K562 (cell line): ENCODE data around the gene RAVER2. TPM values are rescaled to one million over a fixed set of nuclear protein-coding genes. Genes with fewer than 3 reads are reported as not detected.

ENCODE experiments used
- ATAC-seq: fragments of 200-7000 bp; cut with Tn5 transposase; 3 replicates; pipeline ENCODE4 v1.9.1; 2020; ENCODE audit warnings: moderate library complexity
- BruUV-seq: library from RNA; stranded (reverse); fragments of 400-500 nt; replicated peaks from 2 replicates; lab custom pipeline; 2021; lab: Mats Ljungman, UMichigan
- CTCF ChIA-PET: fragments of 300-600 bp; formaldehyde crosslinking; extraction: SDS; loops from one replicate; lab custom pipeline; 2021; ENCODE audit warnings: low intra/inter-chr PET ratio; lab: Yijun Ruan, JAX
- POLR2A ChIA-PET: fragments of 300-600, 350-650 bp; sonication (Branson Sonifier 250); formaldehyde crosslinking; extraction: SDS; loops from one replicate; lab custom pipeline; 2021; ENCODE audit warnings: antibody characterized with exemption, inconsistent platforms; lab: Yijun Ruan, JAX
- DNase-seq, 4 experiments: peaks; one replicate each; pipeline versions ENCODE4 v3.0.0 to v3.0.0-alpha.2; 2011 to 2018; ENCODE audit warnings: low spot score in 3 of 4, mixed read lengths in 3 of 4; ENCODE audit errors: extremely low read depth in 1 of 4
- FAIRE-seq: peaks from 2 replicates; lab custom pipeline; 2011; peaks lifted over from hg19 to GRCh38; lab: Jason Lieb, UNC
- H2AFZ ChIP-seq: 2 replicates; pipeline ENCODE4 v1.6.0; 2011; ENCODE audit warnings: low read depth, low read length, control low read depth, inconsistent platforms
- H3K27ac ChIP-seq: fragments of 200-600 bp; 3 replicates; pipeline ENCODE4 v1.8.0; 2011; ENCODE audit warnings: low read depth, mild to moderate bottlenecking, control low read depth, inconsistent platforms, low read length, moderate library complexity, mixed read lengths; ENCODE audit errors: extremely low read depth
- H3K27me3 ChIP-seq, 2 experiments: fragments of 300-600 bp in 1 of 2; 2 replicates in 1 of 2; 3 replicates in 1 of 2; pipeline versions ENCODE4 v1.6.0 to v1.8.0; 2011; ENCODE audit warnings: inconsistent platforms in 2 of 2, low read length in 2 of 2, mild to moderate bottlenecking in 1 of 2, mixed read lengths in 1 of 2, moderate library complexity in 1 of 2; ENCODE audit not compliant: control insufficient read depth in 2 of 2, insufficient read depth in 2 of 2
- H3K36me3 ChIP-seq: fragments of 300-600 bp; 3 replicates; pipeline ENCODE4 v1.8.0; 2011; ENCODE audit warnings: mild to moderate bottlenecking, low read length, inconsistent platforms; ENCODE audit not compliant: control insufficient read depth, insufficient read depth
- H3K4me1 ChIP-seq, 2 experiments: fragments of 200-600 bp in 1 of 2; replicated peaks in 1 of 2; 2 replicates in 1 of 2; 3 replicates in 1 of 2; pipeline versions ENCODE4 v1.5.1 to v1.8.0; 2011; ENCODE audit warnings: inconsistent platforms in 2 of 2, low read length in 2 of 2, mild to moderate bottlenecking in 1 of 2, mixed read lengths in 1 of 2, moderate library complexity in 1 of 2; ENCODE audit not compliant: control insufficient read depth in 2 of 2, insufficient read depth in 2 of 2
- H3K4me2 ChIP-seq: 2 replicates; pipeline ENCODE4 v1.6.1; 2011; ENCODE audit warnings: low read length, control low read depth, inconsistent platforms, mixed read lengths; ENCODE audit not compliant: insufficient read depth
- H3K4me3 ChIP-seq: fragments of 200-600 bp; sonication (generic), shearing (Covaris generic); 2 replicates; pipeline ENCODE4 v1.5.1; 2016; ENCODE audit warnings: control low read depth, inconsistent platforms
- H3K79me2 ChIP-seq: fragments of 200-600 bp; 3 replicates; pipeline ENCODE4 v1.8.0; 2011; ENCODE audit warnings: low read length, inconsistent platforms; ENCODE audit not compliant: control insufficient read depth, insufficient read depth
- H3K9ac ChIP-seq, 2 experiments: 2 replicates each; pipeline versions ENCODE4 v1.6.0 to v1.6.1; 2011; ENCODE audit warnings: low read depth in 2 of 2, low read length in 2 of 2, control low read depth in 1 of 2, inconsistent platforms in 1 of 2, mild to moderate bottlenecking in 1 of 2, mixed read lengths in 1 of 2; ENCODE audit not compliant: insufficient read depth in 1 of 2
- H3K9me1 ChIP-seq: one replicate; pipeline ENCODE4 v1.6.0; 2011; ENCODE audit warnings: inconsistent platforms, mild to moderate bottlenecking, low read length, moderate library complexity; ENCODE audit not compliant: control insufficient read depth, insufficient read depth
- H3K9me3 ChIP-seq: replicated peaks from 2 replicates; pipeline ENCODE4 v1.5.1; 2011; ENCODE audit warnings: low read depth, low read length, inconsistent platforms; ENCODE audit not compliant: control insufficient read depth, insufficient read depth
- H4K20me1 ChIP-seq: replicated peaks from 2 replicates; pipeline ENCODE4 v1.6.1; 2011; ENCODE audit warnings: low read length, inconsistent platforms, mixed read lengths; ENCODE audit not compliant: control insufficient read depth, insufficient read depth
- CEBPG ChIP-seq, 3 experiments: fragments of 200-800 bp in 1 of 3; sonication (Bioruptor generic) in 1 of 3; sonication (generic) in 1 of 3; formaldehyde crosslinking in 1 of 3; IDR thresholded peaks in 2 of 3; conservative IDR thresholded peaks in 1 of 3; 2 replicates each; pipeline versions ENCODE4 v1.6.1 to v1.8.0; 2016 to 2022; ENCODE audit warnings: missing compliant biosample characterization in 2 of 3, missing genetic modification characterization in 2 of 3, mild to moderate bottlenecking in 1 of 3, missing genetic modification reagents in 1 of 3
- MCM3 ChIP-seq: fragments of 450-650 bp; IDR thresholded peaks from 2 replicates; pipeline ENCODE4 v1.6.1; 2016
- RBM14 ChIP-seq: fragments of 200-400 bp; formaldehyde crosslinking; IDR thresholded peaks from 2 replicates; pipeline ENCODE4 v1.6.1; 2018; ENCODE audit warnings: low read depth, mild to moderate bottlenecking, low read length, moderate library complexity, borderline replicate concordance; ENCODE audit not compliant: insufficient read depth
- RNF219 ChIP-seq: fragments of 250-450 bp; sonication (Bioruptor Pico); IDR thresholded peaks from 2 replicates; pipeline ENCODE4 v1.5.0; 2022; ENCODE audit warnings: mild to moderate bottlenecking
- TSC22D4 ChIP-seq: fragments of 450-650 bp; IDR thresholded peaks from 2 replicates; pipeline ENCODE4 v1.6.1; 2016; ENCODE audit warnings: missing genetic modification characterization, missing biosample characterization, control low read depth
- ZHX1 ChIP-seq: fragments of 150-350 bp; conservative IDR thresholded peaks from 2 replicates; pipeline ENCODE4 v1.6.1; 2014; ENCODE audit warnings: low read length
- ZNF354B ChIP-seq: fragments of 250-450 bp; sonication (Bioruptor Pico); IDR thresholded peaks from 2 replicates; pipeline ENCODE4 v1.4.0; 2020
- ZNF444 ChIP-seq: fragments of 250-450 bp; sonication (Bioruptor Pico); IDR thresholded peaks from 2 replicates; pipeline ENCODE4 v1.4.0; 2020; ENCODE audit warnings: mild to moderate bottlenecking, moderate library complexity
- ZNF586 ChIP-seq: fragments of 450-650 bp; formaldehyde crosslinking; conservative IDR thresholded peaks from 2 replicates; pipeline ENCODE4 v1.4.0; 2020; ENCODE audit warnings: mild to moderate bottlenecking, moderate library complexity
- ZNF740 ChIP-seq, 3 experiments: fragments of 200-800 bp in 1 of 3; sonication (Bioruptor generic) in 1 of 3; sonication (generic) in 1 of 3; formaldehyde crosslinking in 1 of 3; IDR thresholded peaks; 2 replicates each; pipeline versions ENCODE4 v1.6.1 to v1.8.0; 2016 to 2022; ENCODE audit warnings: mild to moderate bottlenecking in 2 of 3, missing compliant biosample characterization in 2 of 3, missing genetic modification characterization in 2 of 3, missing genetic modification reagents in 1 of 3
- ZNF780A ChIP-seq: fragments of 250-450 bp; sonication (Bioruptor Pico); IDR thresholded peaks from 2 replicates; pipeline ENCODE4 v1.5.0; 2021; ENCODE audit warnings: mild to moderate bottlenecking
- WGBS: fragments of 100-300 bp; shearing (Covaris generic); methylation state at CpG from one replicate; pipeline ENCODE4 v1.1.6; 2016; ENCODE audit warnings: low coverage, mixed read lengths; ENCODE audit not compliant: insufficient coverage; ENCODE audit errors: missing lambda C conversion rate; 5-methylcytosine and 5-hydroxymethylcytosine counted together
- in situ Hi-C: fragments of 300-500 bp; cut with MboI; formaldehyde crosslinking; loops from 4 replicates; pipeline ENCODE4 v1.15.0; 2018; ENCODE audit warnings: inconsistent platforms, mixed read lengths
- intact Hi-C: fragments of 100-400 bp; cut with micrococcal nuclease; formaldehyde crosslinking; loops from 2 replicates; pipeline ENCODE4 v1.14.2; 2022
- polyA plus RNA-seq, 8 experiments: library from polyadenylated mRNA; depleted of rRNA in 4 of 8; stranded (reverse) in 5 of 8; unstranded in 3 of 8; fragments of >200 nt; fragmentation: Nextera tagmentation in 2 of 8; fragmentation: Illumina TruSeq in 1 of 8; extraction: Ambion mirVana in 2 of 8; extraction: Trizol in 1 of 8; gene quantifications; 2 replicates each; pipeline versions ENCODE4 v1.2.1 to v1.2.3, GENCODE V29; 2011 to 2014; ENCODE audit warnings: inconsistent platforms in 1 of 8, missing spikeins in 1 of 8
- total RNA-seq, 7 experiments: library from RNA; depleted of rRNA in 6 of 7; stranded (reverse); fragments of >200 nt in 6 of 7; fragmentation: Illumina TruSeq in 2 of 7; extraction: Trizol in 2 of 7; gene quantifications; 2 replicates each; pipeline versions ENCODE4 v1.2.1 to v1.2.3, GENCODE V29; 2011 to 2021; ENCODE audit warnings: low replicate concordance in 1 of 7

The RAVER2 gene
- total and polyA plus RNA-seq, 9 of the 15 experiments (the other 6 are each of a cell fraction or from before 2014, with no cell fraction given): 1.8 to 6.1 (median 4.4) TPM

- H2AFZ ChIP-seq: no peak overlapping the region
- H3K4me1 ChIP-seq: no peaks in the 10 kb centered on the region
- no peaks in the 10 kb centered on the region for H3K9me3 ChIP-seq
- H4K20me1 ChIP-seq: no peaks in the 10 kb centered on the region
- ATAC-seq (no peak), FAIRE-seq (no peak), DNase-seq (no peak)
- POLR2A ChIA-PET: interaction anchor here (0.6 to 0.7 kb wide), 2 partner anchors 8 to 384 kb away, joined by 3 read pairs; no protein-coding TSS in a partner anchor
- H3K4me2 ChIP-seq: no peak overlapping the region
- H3K4me3 ChIP-seq: no peak overlapping the region
- CTCF ChIA-PET: interaction anchor here (0.6 kb wide), 1 partner anchor 30 kb away, joined by 3 read pairs; no protein-coding TSS in a partner anchor
- H3K9me1 ChIP-seq: no peaks in the 10 kb centered on the region
- in situ Hi-C loops: no loop called here
- H3K36me3 ChIP-seq: peaks cover 53% of the 10 kb centered on the region; the same call in 2 of the 3 replicates
- no peaks in the 10 kb centered on the region for H3K27me3 ChIP-seq
- H3K79me2 ChIP-seq: no peaks in the 10 kb centered on the region
- no peak overlapping the region for H3K9ac ChIP-seq
- BruUV-seq: no TSS peak
- intact Hi-C loops: no loop called here
- 86% methylated on average over 4 of the region's 4 CpGs for WGBS
- no peak overlapping the region for H3K27ac ChIP-seq
- TF ChIP-seq CEBPG (CRISPR knock-in tag; IDR thresholded peaks at IDR 0.05) (no peak), CEBPG (tag; conservative IDR thresholded peaks at IDR 0.05 in 1 of 2, IDR thresholded peaks at IDR 0.05 in 1 of 2) (no peak), ZNF586 (no peak), ZNF740 (CRISPR knock-in tag; IDR thresholded peaks at IDR 0.05) (no peak), ZNF740 (tag; IDR thresholded peaks at IDR 0.05) (no peak), ZHX1 (no peak), TSC22D4 (tag) (no peak), ZNF780A (CRISPR knock-in tag) (no peak), MCM3 (no peak), RBM14 (no peak), RNF219 (no peak), ZNF354B (no peak), ZNF444 (no peak)
Measured at GRCh38 chr1:64848803-64849202, 103.9 kb downstream of the RAVER2 start.
